ENCODE results near the gene FAM185A. TPM values are rescaled to one million over a fixed set of nuclear protein-coding genes. Genes with fewer than 3 reads are reported as not detected.

Gene FAM185A
- total and polyA plus RNA-seq, 9 of the 15 experiments (the other 6 are each of a cell fraction or from before 2014, with no cell fraction given): 1.7 to 17.4 (median 10.6) TPM

DNA sequence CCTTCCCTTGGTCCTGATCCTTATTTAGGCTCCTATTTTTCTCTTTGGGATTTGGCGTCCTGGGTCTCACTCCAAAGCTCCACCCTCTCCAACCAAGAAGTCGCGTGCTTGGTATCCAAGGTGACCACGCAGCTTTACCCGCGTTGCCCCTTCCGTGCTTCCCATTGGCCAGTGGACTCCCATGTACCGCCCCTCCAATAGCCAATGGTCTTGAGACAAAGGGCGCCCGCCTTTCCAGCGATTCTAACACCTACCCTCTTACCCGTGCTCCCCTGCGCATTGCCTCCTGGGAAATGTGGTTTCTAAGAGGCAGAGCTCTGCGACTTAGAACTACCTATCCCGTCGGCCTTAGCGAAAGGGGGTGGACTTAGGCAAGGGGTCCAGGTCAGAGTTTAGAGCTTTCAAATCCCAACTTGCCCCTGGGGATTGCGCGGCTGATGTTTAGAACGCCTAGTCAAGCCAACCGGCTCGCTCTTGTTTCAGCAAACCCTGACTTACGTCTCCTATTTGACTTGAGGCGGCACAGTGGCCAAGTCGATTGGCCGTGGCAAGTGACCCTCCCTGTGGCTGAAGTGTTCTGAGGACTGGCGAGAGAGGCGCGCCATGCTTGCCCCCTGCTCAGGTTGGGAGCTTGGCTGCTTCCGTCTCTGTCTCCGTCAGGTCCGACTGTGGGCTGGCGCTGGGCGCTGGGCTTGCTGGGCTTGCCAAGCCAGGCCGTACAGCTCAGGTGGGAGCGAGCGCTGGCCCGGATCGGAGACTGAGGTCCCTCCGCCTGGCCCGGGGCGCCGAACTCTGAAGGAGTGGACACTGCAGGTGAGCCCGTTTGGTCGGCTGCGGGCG, at the start of gene FAM185A (continued):
- TF ChIP-seq MAZ (CRISPR knock-in tag; conservative IDR thresholded peaks at IDR 0.05 in 1 of 2, IDR thresholded peaks at IDR 0.05 in 1 of 2): peak in 1 of 2 experiments; percentile 74; a peak in 3 of 4 replicates
- peak; percentile 83; the same call in 1 of the 2 replicates for TF ChIP-seq POLR2AphosphoS2 (IDR thresholded peaks at IDR 0.05; ENCODE audit: low read length)
- TF ChIP-seq ZNF239 (CRISPR knock-in tag; IDR thresholded peaks at IDR 0.05): 0 out of 2 replicates have a peak, but pooled peaks have one; percentile 18
- peak; percentile 67; the same call in 1 of the 2 replicates for TF ChIP-seq ERF (CRISPR knock-in tag; IDR thresholded peaks at IDR 0.05)
- TF ChIP-seq, protein P1, sequence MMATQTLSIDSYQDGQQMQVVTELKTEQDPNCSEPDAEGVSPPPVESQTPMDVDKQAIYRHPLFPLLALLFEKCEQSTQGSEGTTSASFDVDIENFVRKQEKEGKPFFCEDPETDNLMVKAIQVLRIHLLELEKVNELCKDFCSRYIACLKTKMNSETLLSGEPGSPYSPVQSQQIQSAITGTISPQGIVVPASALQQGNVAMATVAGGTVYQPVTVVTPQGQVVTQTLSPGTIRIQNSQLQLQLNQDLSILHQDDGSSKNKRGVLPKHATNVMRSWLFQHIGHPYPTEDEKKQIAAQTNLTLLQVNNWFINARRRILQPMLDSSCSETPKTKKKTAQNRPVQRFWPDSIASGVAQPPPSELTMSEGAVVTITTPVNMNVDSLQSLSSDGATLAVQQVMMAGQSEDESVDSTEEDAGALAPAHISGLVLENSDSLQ (IDR thresholded peaks at IDR 0.05): 0 out of 2 replicates have a peak, but pooled peaks have one; percentile 27
- 0 out of 2 replicates have a peak, but pooled peaks have one; percentile 6 for TF ChIP-seq SMC3 (conservative IDR thresholded peaks at IDR 0.05; ENCODE audit: insufficient read depth, low read depth, low read length)
- peak in 1 of 2 experiments; percentile 51; a peak in 2 of 4 replicates for TF ChIP-seq SRF (CRISPR knock-in tag; IDR thresholded peaks at IDR 0.05)
- TF ChIP-seq, protein P2, sequence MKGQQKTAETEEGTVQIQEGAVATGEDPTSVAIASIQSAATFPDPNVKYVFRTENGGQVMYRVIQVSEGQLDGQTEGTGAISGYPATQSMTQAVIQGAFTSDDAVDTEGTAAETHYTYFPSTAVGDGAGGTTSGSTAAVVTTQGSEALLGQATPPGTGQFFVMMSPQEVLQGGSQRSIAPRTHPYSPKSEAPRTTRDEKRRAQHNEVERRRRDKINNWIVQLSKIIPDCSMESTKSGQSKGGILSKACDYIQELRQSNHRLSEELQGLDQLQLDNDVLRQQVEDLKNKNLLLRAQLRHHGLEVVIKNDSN (CRISPR knock-in tag; IDR thresholded peaks at IDR 0.05): peak; percentile 61
- TF ChIP-seq, protein P3, sequence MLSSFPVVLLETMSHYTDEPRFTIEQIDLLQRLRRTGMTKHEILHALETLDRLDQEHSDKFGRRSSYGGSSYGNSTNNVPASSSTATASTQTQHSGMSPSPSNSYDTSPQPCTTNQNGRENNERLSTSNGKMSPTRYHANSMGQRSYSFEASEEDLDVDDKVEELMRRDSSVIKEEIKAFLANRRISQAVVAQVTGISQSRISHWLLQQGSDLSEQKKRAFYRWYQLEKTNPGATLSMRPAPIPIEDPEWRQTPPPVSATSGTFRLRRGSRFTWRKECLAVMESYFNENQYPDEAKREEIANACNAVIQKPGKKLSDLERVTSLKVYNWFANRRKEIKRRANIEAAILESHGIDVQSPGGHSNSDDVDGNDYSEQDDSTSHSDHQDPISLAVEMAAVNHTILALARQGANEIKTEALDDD (IDR thresholded peaks at IDR 0.05): peak; percentile 37; the same call in 1 of the 2 replicates
- peak; percentile 91 for TF ChIP-seq MBD2 (IDR thresholded peaks at IDR 0.05; ENCODE audit: borderline replicate concordance, low read depth)
- TF ChIP-seq, protein P4, sequence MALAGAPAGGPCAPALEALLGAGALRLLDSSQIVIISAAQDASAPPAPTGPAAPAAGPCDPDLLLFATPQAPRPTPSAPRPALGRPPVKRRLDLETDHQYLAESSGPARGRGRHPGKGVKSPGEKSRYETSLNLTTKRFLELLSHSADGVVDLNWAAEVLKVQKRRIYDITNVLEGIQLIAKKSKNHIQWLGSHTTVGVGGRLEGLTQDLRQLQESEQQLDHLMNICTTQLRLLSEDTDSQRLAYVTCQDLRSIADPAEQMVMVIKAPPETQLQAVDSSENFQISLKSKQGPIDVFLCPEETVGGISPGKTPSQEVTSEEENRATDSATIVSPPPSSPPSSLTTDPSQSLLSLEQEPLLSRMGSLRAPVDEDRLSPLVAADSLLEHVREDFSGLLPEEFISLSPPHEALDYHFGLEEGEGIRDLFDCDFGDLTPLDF (CRISPR knock-in tag; IDR thresholded peaks at IDR 0.05): peak; percentile 86

All from K562 (cell line).